K562 (cell line): Measurements from ENCODE around the gene SS18L1. TPM values are rescaled to one million over a fixed set of nuclear protein-coding genes. Genes with fewer than 3 reads are reported as not detected.

ENCODE experiments used
- ATAC-seq: fragments of 200-7000 bp; cut with Tn5 transposase; 3 replicates; pipeline ENCODE4 v1.9.1; 2020; ENCODE audit warnings: moderate library complexity
- BruUV-seq: library from RNA; stranded (reverse); fragments of 400-500 nt; replicated peaks from 2 replicates; lab custom pipeline; 2021; lab: Mats Ljungman, UMichigan
- CTCF ChIA-PET: fragments of 300-600 bp; formaldehyde crosslinking; extraction: SDS; loops from one replicate; lab custom pipeline; 2021; ENCODE audit warnings: low intra/inter-chr PET ratio; lab: Yijun Ruan, JAX
- POLR2A ChIA-PET: fragments of 300-600, 350-650 bp; sonication (Branson Sonifier 250); formaldehyde crosslinking; extraction: SDS; loops from one replicate; lab custom pipeline; 2021; ENCODE audit warnings: antibody characterized with exemption, inconsistent platforms; lab: Yijun Ruan, JAX
- DNase-seq, 4 experiments: peaks; one replicate each; pipeline versions ENCODE4 v3.0.0 to v3.0.0-alpha.2; 2011 to 2018; ENCODE audit warnings: low spot score in 3 of 4, mixed read lengths in 3 of 4; ENCODE audit errors: extremely low read depth in 1 of 4
- FAIRE-seq: peaks from 2 replicates; lab custom pipeline; 2011; peaks lifted over from hg19 to GRCh38; lab: Jason Lieb, UNC
- H2AFZ ChIP-seq: 2 replicates; pipeline ENCODE4 v1.6.0; 2011; ENCODE audit warnings: low read depth, low read length, control low read depth, inconsistent platforms
- H3K27ac ChIP-seq: fragments of 200-600 bp; 3 replicates; pipeline ENCODE4 v1.8.0; 2011; ENCODE audit warnings: low read depth, mild to moderate bottlenecking, control low read depth, inconsistent platforms, low read length, moderate library complexity, mixed read lengths; ENCODE audit errors: extremely low read depth
- H3K27me3 ChIP-seq, 2 experiments: fragments of 300-600 bp in 1 of 2; 2 replicates in 1 of 2; 3 replicates in 1 of 2; pipeline versions ENCODE4 v1.6.0 to v1.8.0; 2011; ENCODE audit warnings: inconsistent platforms in 2 of 2, low read length in 2 of 2, mild to moderate bottlenecking in 1 of 2, mixed read lengths in 1 of 2, moderate library complexity in 1 of 2; ENCODE audit not compliant: control insufficient read depth in 2 of 2, insufficient read depth in 2 of 2
- H3K36me3 ChIP-seq: fragments of 300-600 bp; 3 replicates; pipeline ENCODE4 v1.8.0; 2011; ENCODE audit warnings: mild to moderate bottlenecking, low read length, inconsistent platforms; ENCODE audit not compliant: control insufficient read depth, insufficient read depth
- H3K4me1 ChIP-seq, 2 experiments: fragments of 200-600 bp in 1 of 2; replicated peaks in 1 of 2; 2 replicates in 1 of 2; 3 replicates in 1 of 2; pipeline versions ENCODE4 v1.5.1 to v1.8.0; 2011; ENCODE audit warnings: inconsistent platforms in 2 of 2, low read length in 2 of 2, mild to moderate bottlenecking in 1 of 2, mixed read lengths in 1 of 2, moderate library complexity in 1 of 2; ENCODE audit not compliant: control insufficient read depth in 2 of 2, insufficient read depth in 2 of 2
- H3K4me2 ChIP-seq: 2 replicates; pipeline ENCODE4 v1.6.1; 2011; ENCODE audit warnings: low read length, control low read depth, inconsistent platforms, mixed read lengths; ENCODE audit not compliant: insufficient read depth
- H3K4me3 ChIP-seq: fragments of 200-600 bp; sonication (generic), shearing (Covaris generic); 2 replicates; pipeline ENCODE4 v1.5.1; 2016; ENCODE audit warnings: control low read depth, inconsistent platforms
- H3K79me2 ChIP-seq: fragments of 200-600 bp; 3 replicates; pipeline ENCODE4 v1.8.0; 2011; ENCODE audit warnings: low read length, inconsistent platforms; ENCODE audit not compliant: control insufficient read depth, insufficient read depth
- H3K9ac ChIP-seq, 2 experiments: 2 replicates each; pipeline versions ENCODE4 v1.6.0 to v1.6.1; 2011; ENCODE audit warnings: low read depth in 2 of 2, low read length in 2 of 2, control low read depth in 1 of 2, inconsistent platforms in 1 of 2, mild to moderate bottlenecking in 1 of 2, mixed read lengths in 1 of 2; ENCODE audit not compliant: insufficient read depth in 1 of 2
- H3K9me1 ChIP-seq: one replicate; pipeline ENCODE4 v1.6.0; 2011; ENCODE audit warnings: inconsistent platforms, mild to moderate bottlenecking, low read length, moderate library complexity; ENCODE audit not compliant: control insufficient read depth, insufficient read depth
- H3K9me3 ChIP-seq: replicated peaks from 2 replicates; pipeline ENCODE4 v1.5.1; 2011; ENCODE audit warnings: low read depth, low read length, inconsistent platforms; ENCODE audit not compliant: control insufficient read depth, insufficient read depth
- H4K20me1 ChIP-seq: replicated peaks from 2 replicates; pipeline ENCODE4 v1.6.1; 2011; ENCODE audit warnings: low read length, inconsistent platforms, mixed read lengths; ENCODE audit not compliant: control insufficient read depth, insufficient read depth
- MAFG ChIP-seq: fragments of 450-650 bp; conservative IDR thresholded peaks from 2 replicates; pipeline ENCODE4 v1.6.1; 2016; ENCODE audit warnings: missing genetic modification characterization, missing compliant biosample characterization
- NELFE ChIP-seq: IDR thresholded peaks from 2 replicates; pipeline ENCODE4 v1.6.1; 2011; ENCODE audit warnings: mild to moderate bottlenecking; ENCODE audit not compliant: insufficient read depth, insufficient read length
- NR3C1 ChIP-seq: sonication (generic); formaldehyde crosslinking; IDR thresholded peaks from 2 replicates; pipeline ENCODE4 v1.8.1; 2022; ENCODE audit warnings: missing genetic modification reagents
- TBP ChIP-seq: optimal IDR thresholded peaks from 2 replicates; pipeline ENCODE3; 2011; ENCODE audit warnings: low read depth, low read length, improper control_type of control experiment
- TRIM28 ChIP-seq: fragments of 450-650 bp; IDR thresholded peaks from 2 replicates; pipeline ENCODE4 v1.6.1; 2017
- XRCC3 ChIP-seq: fragments of 450-650 bp; IDR thresholded peaks from 2 replicates; pipeline ENCODE4 v1.6.1; 2017; ENCODE audit warnings: mild to moderate bottlenecking, moderate library complexity
- ZBTB1 ChIP-seq: sonication (generic); formaldehyde crosslinking; IDR thresholded peaks from 2 replicates; pipeline ENCODE4 v1.8.1; 2023; ENCODE audit warnings: missing genetic modification reagents, low read depth, mild to moderate bottlenecking, borderline replicate concordance
- ZFX ChIP-seq: sonication (generic); formaldehyde crosslinking; IDR thresholded peaks from 2 replicates; pipeline ENCODE4 v1.8.0; 2022; ENCODE audit warnings: mild to moderate bottlenecking, missing genetic modification reagents, moderate library complexity
- ZNF398 ChIP-seq: fragments of 250-450 bp; sonication (Bioruptor Pico); IDR thresholded peaks from 2 replicates; pipeline ENCODE4 v1.8.0; 2021; ENCODE audit warnings: moderate library complexity, mild to moderate bottlenecking, inconsistent platforms
- ZNF584 ChIP-seq: fragments of 200-800 bp; sonication (Bioruptor generic); IDR thresholded peaks from 2 replicates; pipeline ENCODE4 v1.6.1; 2016; ENCODE audit warnings: low read depth, mild to moderate bottlenecking, missing genetic modification characterization, missing compliant biosample characterization
- WGBS: fragments of 100-300 bp; shearing (Covaris generic); methylation state at CpG from one replicate; pipeline ENCODE4 v1.1.6; 2016; ENCODE audit warnings: low coverage, mixed read lengths; ENCODE audit not compliant: insufficient coverage; ENCODE audit errors: missing lambda C conversion rate; 5-methylcytosine and 5-hydroxymethylcytosine counted together
- in situ Hi-C: fragments of 300-500 bp; cut with MboI; formaldehyde crosslinking; loops from 4 replicates; pipeline ENCODE4 v1.15.0; 2018; ENCODE audit warnings: inconsistent platforms, mixed read lengths
- intact Hi-C: fragments of 100-400 bp; cut with micrococcal nuclease; formaldehyde crosslinking; loops from 2 replicates; pipeline ENCODE4 v1.14.2; 2022
- polyA plus RNA-seq, 8 experiments: library from polyadenylated mRNA; depleted of rRNA in 4 of 8; stranded (reverse) in 5 of 8; unstranded in 3 of 8; fragments of >200 nt; fragmentation: Nextera tagmentation in 2 of 8; fragmentation: Illumina TruSeq in 1 of 8; extraction: Ambion mirVana in 2 of 8; extraction: Trizol in 1 of 8; gene quantifications; 2 replicates each; pipeline versions ENCODE4 v1.2.1 to v1.2.3, GENCODE V29; 2011 to 2014; ENCODE audit warnings: inconsistent platforms in 1 of 8, missing spikeins in 1 of 8
- total RNA-seq, 7 experiments: library from RNA; depleted of rRNA in 6 of 7; stranded (reverse); fragments of >200 nt in 6 of 7; fragmentation: Illumina TruSeq in 2 of 7; extraction: Trizol in 2 of 7; gene quantifications; 2 replicates each; pipeline versions ENCODE4 v1.2.1 to v1.2.3, GENCODE V29; 2011 to 2021; ENCODE audit warnings: low replicate concordance in 1 of 7
- TF ChIP-seq, protein P1 (sequence below), 2 experiments: fragments of 450-650 bp; formaldehyde crosslinking in 1 of 2; IDR thresholded peaks; 2 replicates each; pipeline versions ENCODE4 v1.4.0 to v1.6.1; 2014 to 2020; ENCODE audit warnings: mild to moderate bottlenecking in 2 of 2, borderline replicate concordance in 1 of 2, low read depth in 1 of 2

Gene SS18L1
- total and polyA plus RNA-seq, 9 of the 15 experiments (the other 6 are each of a cell fraction or from before 2014, with no cell fraction given), result 2.7 to 28.3 (median 15.1) TPM

DNA sequence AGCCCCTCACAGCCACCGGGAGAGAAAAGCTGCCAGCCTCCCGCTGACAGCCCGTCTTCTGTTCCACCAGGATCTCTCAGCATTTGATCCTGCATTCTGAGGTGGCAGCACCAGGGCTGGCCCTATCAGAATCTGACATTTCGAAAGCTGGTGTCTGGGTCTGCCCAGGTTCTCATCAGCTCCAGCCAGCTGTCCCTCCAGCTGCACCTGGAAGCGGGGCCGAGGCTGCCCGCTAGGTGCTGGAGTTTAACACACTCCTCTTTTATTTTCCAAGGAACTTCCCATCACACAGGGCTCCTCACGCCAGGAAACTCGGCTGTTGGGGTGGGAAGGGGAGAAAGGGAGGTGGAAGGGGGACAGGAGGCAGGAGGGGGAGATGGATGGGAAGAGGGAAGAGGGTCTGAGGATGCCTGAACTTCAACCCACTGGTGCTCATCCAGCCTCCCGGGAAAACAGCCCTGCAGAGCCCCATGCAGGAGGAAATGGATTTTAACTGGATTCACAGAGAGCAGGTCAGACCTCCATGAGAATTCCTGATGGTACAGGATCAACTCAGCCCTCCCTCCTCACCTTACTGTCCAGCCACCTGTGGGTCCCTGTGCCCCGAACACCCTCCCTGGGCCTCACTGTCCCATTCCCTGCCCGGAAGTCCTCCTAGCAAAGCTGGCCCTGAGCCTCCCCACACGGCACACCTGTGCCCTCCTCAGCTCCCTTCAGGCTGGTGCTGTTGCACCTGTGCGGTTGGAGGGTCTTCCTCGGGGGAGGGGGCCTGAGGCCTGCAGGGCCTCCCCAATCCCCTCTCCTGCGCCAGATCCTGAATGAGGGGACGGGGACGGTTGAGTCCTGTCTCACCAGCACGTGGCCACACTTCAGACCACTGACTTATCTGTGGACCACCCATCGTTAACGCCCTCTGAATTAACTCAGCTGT lies 25.2 kb upstream of the SS18L1 start:
- H4K20me1 ChIP-seq, result peaks cover 4% of the 10 kb centered on the region
- H3K27ac ChIP-seq, result no peak overlapping the region
- peaks cover 12 to 43% of the 10 kb centered on the region in 2 experiments for H3K27me3 ChIP-seq
- H3K4me2 ChIP-seq, result no peak overlapping the region
- in situ Hi-C loops, result no loop called here
- H3K36me3 ChIP-seq, result 0 out of 3 replicates have a peak, but pooled peaks cover 2% of the 10 kb centered on the region
- H3K4me1 ChIP-seq, result peaks cover 6 to 46% of the 10 kb centered on the region in 2 experiments; a peak in 4 of 5 replicates
- ATAC-seq, result no peak
- intact Hi-C loops, result no loop called here
- no peaks in the 10 kb centered on the region for H3K9me1 ChIP-seq
- H3K79me2 ChIP-seq, result peaks cover 11% of the 10 kb centered on the region
- POLR2A ChIA-PET, result interaction anchor here (0.6 to 1.8 kb wide), 2 partner anchors 52 to 352 kb away, joined by 3 to 4 read pairs; no protein-coding TSS in a partner anchor
- no peak for FAIRE-seq
- no peak for DNase-seq
- no peak overlapping the region for H3K4me3 ChIP-seq
- no peaks in the 10 kb centered on the region for H3K9me3 ChIP-seq
- BruUV-seq, result no TSS peak
- no peak overlapping the region for H2AFZ ChIP-seq
- H3K9ac ChIP-seq, result peak overlapping the region in 1 of 2 experiments; percentile 13; a peak in 1 of 4 replicates
- 14% methylated on average over 21 of the region's 21 CpGs for WGBS
- CTCF ChIA-PET, result no interaction called here
- no peak for TF ChIP-seq ZNF584 (CRISPR knock-in tag)
- no peak for TF ChIP-seq ZFX (CRISPR knock-in tag)
- no peak for TF ChIP-seq ZBTB1 (CRISPR knock-in tag)
- no peak for TF ChIP-seq TBP
- no peak for TF ChIP-seq ZNF398 (CRISPR knock-in tag)
- no peak for TF ChIP-seq TRIM28
- TF ChIP-seq NR3C1, result no peak
- TF ChIP-seq, protein P1, sequence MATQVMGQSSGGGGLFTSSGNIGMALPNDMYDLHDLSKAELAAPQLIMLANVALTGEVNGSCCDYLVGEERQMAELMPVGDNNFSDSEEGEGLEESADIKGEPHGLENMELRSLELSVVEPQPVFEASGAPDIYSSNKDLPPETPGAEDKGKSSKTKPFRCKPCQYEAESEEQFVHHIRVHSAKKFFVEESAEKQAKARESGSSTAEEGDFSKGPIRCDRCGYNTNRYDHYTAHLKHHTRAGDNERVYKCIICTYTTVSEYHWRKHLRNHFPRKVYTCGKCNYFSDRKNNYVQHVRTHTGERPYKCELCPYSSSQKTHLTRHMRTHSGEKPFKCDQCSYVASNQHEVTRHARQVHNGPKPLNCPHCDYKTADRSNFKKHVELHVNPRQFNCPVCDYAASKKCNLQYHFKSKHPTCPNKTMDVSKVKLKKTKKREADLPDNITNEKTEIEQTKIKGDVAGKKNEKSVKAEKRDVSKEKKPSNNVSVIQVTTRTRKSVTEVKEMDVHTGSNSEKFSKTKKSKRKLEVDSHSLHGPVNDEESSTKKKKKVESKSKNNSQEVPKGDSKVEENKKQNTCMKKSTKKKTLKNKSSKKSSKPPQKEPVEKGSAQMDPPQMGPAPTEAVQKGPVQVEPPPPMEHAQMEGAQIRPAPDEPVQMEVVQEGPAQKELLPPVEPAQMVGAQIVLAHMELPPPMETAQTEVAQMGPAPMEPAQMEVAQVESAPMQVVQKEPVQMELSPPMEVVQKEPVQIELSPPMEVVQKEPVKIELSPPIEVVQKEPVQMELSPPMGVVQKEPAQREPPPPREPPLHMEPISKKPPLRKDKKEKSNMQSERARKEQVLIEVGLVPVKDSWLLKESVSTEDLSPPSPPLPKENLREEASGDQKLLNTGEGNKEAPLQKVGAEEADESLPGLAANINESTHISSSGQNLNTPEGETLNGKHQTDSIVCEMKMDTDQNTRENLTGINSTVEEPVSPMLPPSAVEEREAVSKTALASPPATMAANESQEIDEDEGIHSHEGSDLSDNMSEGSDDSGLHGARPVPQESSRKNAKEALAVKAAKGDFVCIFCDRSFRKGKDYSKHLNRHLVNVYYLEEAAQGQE (IDR thresholded peaks at IDR 0.05; ENCODE audit: borderline replicate concordance), result no peak
- TF ChIP-seq, protein P1 (CRISPR knock-in tag; IDR thresholded peaks at IDR 0.05; ENCODE audit: low read depth), result no peak
- no peak for TF ChIP-seq MAFG (tag)
- no peak for TF ChIP-seq NELFE
- TF ChIP-seq XRCC3, result no peak
